GM12872 (cell line): ENCODE measurements around the gene TPBG.

Experiments
- TF ChIP-seq, protein P1 (sequence below): IDR thresholded peaks from 3 replicates; pipeline ENCODE4 v1.5.1; 2011; ENCODE audit warnings: low read depth, mild to moderate bottlenecking, low read length, moderate library complexity; ENCODE audit not compliant: insufficient read depth

TPBG gene

GRCh38 chr6:82364087-82365015 lies 734 bp downstream of the TPBG start:
- TF ChIP-seq, protein P1, sequence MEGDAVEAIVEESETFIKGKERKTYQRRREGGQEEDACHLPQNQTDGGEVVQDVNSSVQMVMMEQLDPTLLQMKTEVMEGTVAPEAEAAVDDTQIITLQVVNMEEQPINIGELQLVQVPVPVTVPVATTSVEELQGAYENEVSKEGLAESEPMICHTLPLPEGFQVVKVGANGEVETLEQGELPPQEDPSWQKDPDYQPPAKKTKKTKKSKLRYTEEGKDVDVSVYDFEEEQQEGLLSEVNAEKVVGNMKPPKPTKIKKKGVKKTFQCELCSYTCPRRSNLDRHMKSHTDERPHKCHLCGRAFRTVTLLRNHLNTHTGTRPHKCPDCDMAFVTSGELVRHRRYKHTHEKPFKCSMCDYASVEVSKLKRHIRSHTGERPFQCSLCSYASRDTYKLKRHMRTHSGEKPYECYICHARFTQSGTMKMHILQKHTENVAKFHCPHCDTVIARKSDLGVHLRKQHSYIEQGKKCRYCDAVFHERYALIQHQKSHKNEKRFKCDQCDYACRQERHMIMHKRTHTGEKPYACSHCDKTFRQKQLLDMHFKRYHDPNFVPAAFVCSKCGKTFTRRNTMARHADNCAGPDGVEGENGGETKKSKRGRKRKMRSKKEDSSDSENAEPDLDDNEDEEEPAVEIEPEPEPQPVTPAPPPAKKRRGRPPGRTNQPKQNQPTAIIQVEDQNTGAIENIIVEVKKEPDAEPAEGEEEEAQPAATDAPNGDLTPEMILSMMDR: no peak

DNA sequence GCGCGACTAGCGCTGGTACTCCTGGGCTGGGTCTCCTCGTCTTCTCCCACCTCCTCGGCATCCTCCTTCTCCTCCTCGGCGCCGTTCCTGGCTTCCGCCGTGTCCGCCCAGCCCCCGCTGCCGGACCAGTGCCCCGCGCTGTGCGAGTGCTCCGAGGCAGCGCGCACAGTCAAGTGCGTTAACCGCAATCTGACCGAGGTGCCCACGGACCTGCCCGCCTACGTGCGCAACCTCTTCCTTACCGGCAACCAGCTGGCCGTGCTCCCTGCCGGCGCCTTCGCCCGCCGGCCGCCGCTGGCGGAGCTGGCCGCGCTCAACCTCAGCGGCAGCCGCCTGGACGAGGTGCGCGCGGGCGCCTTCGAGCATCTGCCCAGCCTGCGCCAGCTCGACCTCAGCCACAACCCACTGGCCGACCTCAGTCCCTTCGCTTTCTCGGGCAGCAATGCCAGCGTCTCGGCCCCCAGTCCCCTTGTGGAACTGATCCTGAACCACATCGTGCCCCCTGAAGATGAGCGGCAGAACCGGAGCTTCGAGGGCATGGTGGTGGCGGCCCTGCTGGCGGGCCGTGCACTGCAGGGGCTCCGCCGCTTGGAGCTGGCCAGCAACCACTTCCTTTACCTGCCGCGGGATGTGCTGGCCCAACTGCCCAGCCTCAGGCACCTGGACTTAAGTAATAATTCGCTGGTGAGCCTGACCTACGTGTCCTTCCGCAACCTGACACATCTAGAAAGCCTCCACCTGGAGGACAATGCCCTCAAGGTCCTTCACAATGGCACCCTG lies 1.6 kb downstream of the TPBG start:
- TF ChIP-seq, protein P1: no peak

DNA sequence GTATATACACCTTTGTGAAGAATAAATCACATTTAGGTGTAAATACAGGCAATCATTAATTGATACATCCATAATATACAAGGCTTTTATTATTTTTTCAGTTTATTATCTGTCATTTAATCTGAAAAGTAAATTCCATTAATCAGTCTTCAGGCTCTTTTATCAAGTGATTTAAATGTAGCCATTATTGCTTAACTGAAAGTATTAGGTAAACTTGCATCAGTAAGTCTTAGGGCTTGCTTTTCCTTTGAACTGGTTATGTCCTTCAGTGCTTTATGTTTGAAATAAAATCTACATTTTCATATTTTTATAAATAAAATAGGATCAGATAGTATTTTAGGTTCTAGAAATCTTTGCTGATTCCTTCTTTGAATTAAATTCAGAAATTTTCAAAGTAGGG lies 4.1 kb downstream of the TPBG start:
- TF ChIP-seq, protein P1: no peak

DNA sequence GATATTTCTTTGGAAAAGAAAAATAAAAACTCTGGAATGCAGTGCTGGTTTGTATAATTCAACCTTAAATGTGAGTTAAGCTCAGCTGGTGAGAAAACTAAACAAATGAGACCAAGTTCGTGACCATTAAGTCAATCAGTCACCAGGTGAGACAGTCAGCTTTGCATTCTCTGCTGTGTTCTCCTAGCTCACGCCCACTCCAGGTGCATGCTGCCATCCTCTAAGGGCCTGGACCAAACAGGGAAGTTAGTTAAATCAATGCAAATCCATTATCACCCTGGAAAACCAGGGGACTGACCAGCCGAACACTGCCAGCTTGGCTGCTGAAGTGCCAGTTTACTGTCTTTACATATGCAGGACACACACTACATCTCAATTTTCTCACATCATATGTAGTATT lies 7.2 kb downstream of the TPBG start:
- TF ChIP-seq, protein P1: no peak

DNA sequence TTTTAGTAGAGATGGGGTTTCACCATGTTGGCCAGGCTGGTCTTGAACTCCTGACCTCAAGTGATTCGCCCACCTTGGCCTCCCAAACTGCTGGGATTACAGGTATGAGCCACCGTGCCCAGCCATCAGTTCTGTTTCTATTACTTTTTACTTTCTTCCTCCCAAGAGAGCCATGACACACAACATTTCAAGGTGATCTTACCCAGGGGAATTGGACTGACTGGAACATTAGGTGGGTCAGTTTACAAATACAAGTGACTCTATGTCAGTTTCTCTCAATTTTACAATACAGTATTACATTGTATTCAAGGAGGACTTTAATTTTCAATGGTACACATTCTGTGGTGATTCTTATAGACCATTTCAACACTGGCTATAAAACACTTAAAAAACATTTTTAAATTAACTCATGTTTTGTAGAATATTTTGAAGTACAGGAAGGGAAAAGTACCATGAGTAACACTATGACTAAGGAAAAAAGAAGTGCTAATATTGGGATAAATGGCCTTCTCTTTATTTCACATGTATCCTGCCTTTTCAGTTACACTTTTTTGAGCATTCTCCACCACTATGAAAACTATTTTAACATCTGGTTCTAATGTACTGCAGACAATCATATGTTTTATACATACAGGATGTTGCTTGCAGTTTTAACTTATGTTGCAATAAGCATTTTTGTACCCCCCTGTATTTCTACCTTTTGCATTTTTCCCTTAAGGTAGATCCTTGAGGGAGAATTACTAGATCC lies 8.4 kb downstream of the TPBG start:
- TF ChIP-seq, protein P1: no peak

- TF ChIP-seq, protein P1: no peak
These were observed 9.0 kb downstream of the TPBG start for GRCh38 chr6:82372656-82373055.

- TF ChIP-seq, protein P1: no peak
These were observed 10.9 kb downstream of the TPBG start for GRCh38 chr6:82374516-82374915.
